HCT116 (cell line): ENCODE measurements around the gene KRTAP9-7. TPM values are rescaled to one million over a fixed set of nuclear protein-coding genes. Genes with fewer than 3 reads are reported as not detected.
A peak's percentile ranks its signal among the peaks of the same experiment; 100 is the strongest.

Source experiments
- ATAC-seq: fragments of 200-7000 bp; cut with Tn5 transposase; 2 replicates; pipeline ENCODE4 v1.9.1; 2020; ENCODE audit warnings: mild to moderate bottlenecking, moderate library complexity
- BruUV-seq: library from RNA; stranded (reverse); fragments of 400-500 nt; replicated peaks from 2 replicates; lab custom pipeline; 2021; lab: Mats Ljungman, UMichigan
- CTCF ChIA-PET: fragments of 300-600 bp; sonication (Branson Sonifier 250); formaldehyde crosslinking; loops from one replicate; lab custom pipeline; 2021; ENCODE audit warnings: antibody characterized with exemption; lab: Charles Lee
- POLR2A ChIA-PET: fragments of 300-600, 350-600 bp; sonication (Branson Sonifier 250); formaldehyde crosslinking; loops from one replicate; lab custom pipeline; 2021; ENCODE audit warnings: antibody characterized with exemption; lab: Charles Lee
- RAD21 ChIA-PET, 2 experiments: fragments of 300-600 bp; sonication (Branson Sonifier 250); formaldehyde crosslinking; loops; one replicate each; lab custom pipeline; 2023; ENCODE audit warnings: low total read pairs in 2 of 2; ENCODE audit not compliant: uncharacterized antibody in 2 of 2, unreplicated experiment in 2 of 2, low non-redundant PET in 1 of 2; lab: Charles Lee
- DNase-seq: peaks from one replicate; pipeline ENCODE4 v3.0.0-alpha.2; 2010; ENCODE audit warnings: low read depth, low spot score
- H2AFZ ChIP-seq: fragments of 200-600 bp; shearing (Covaris generic), sonication (generic); 2 replicates; pipeline ENCODE4 v1.6.1; 2017; ENCODE audit warnings: low read depth, mixed run types, mixed read lengths, antibody characterized with exemption, low read length; ENCODE audit not compliant: poor library complexity, severe bottlenecking
- H3K27ac ChIP-seq: 2 replicates; pipeline ENCODE4 v1.5.1; 2012; ENCODE audit warnings: low read depth, low read length
- H3K27me3 ChIP-seq: fragments of 200-600 bp; sonication (generic); 2 replicates; pipeline ENCODE4 v1.6.1; 2016; ENCODE audit warnings: mixed run types, low read length, mixed read lengths; ENCODE audit not compliant: insufficient read depth
- H3K36me3 ChIP-seq, 2 experiments: fragments of 200-500 bp in 1 of 2; fragments of 200-600 bp in 1 of 2; sonication (Bioruptor generic) in 1 of 2; sonication (generic) in 1 of 2; 2 replicates each; pipeline versions ENCODE4 v1.5.1 to v1.6.1; 2014 to 2016; ENCODE audit warnings: low read length in 2 of 2, inconsistent platforms in 1 of 2, mixed read lengths in 1 of 2, mixed run types in 1 of 2; ENCODE audit not compliant: insufficient read depth in 2 of 2, control insufficient read depth in 1 of 2
- H3K4me1 ChIP-seq, 2 experiments: fragments of 200-600 bp in 1 of 2; sonication (generic) in 1 of 2; 2 replicates each; pipeline versions ENCODE4 v1.5.1 to v1.6.1; 2012 to 2017; ENCODE audit warnings: low read length in 2 of 2, inconsistent platforms in 1 of 2, mild to moderate bottlenecking in 1 of 2, mixed read lengths in 1 of 2, mixed run types in 1 of 2, moderate library complexity in 1 of 2; ENCODE audit not compliant: insufficient read depth in 2 of 2, control insufficient read depth in 1 of 2
- H3K4me2 ChIP-seq: fragments of 200-600 bp; sonication (generic); 2 replicates; pipeline ENCODE4 v1.6.1; 2017; ENCODE audit warnings: mixed run types, low read length, mixed read lengths
- H3K4me3 ChIP-seq, 2 experiments: fragments of 200-600 bp in 1 of 2; sonication (generic) in 1 of 2; replicated peaks in 1 of 2; 2 replicates each; pipeline ENCODE4 v1.5.1; 2011 to 2016; ENCODE audit warnings: low read length in 2 of 2, control low read depth in 1 of 2, low read depth in 1 of 2, mild to moderate bottlenecking in 1 of 2, mixed read lengths in 1 of 2, mixed run types in 1 of 2
- H3K79me2 ChIP-seq: fragments of 200-600 bp; sonication (generic); 2 replicates; pipeline ENCODE4 v1.6.1; 2017; ENCODE audit warnings: mild to moderate bottlenecking, mixed run types, low read length, moderate library complexity, mixed read lengths; ENCODE audit not compliant: insufficient read depth
- H3K9ac ChIP-seq: fragments of 200-600 bp; sonication (generic); 2 replicates; pipeline ENCODE4 v1.6.1; 2016; ENCODE audit warnings: low read length, mixed read lengths
- H3K9me2 ChIP-seq: fragments of 200-600 bp; sonication (generic), shearing (Covaris generic); 2 replicates; pipeline ENCODE4 v1.6.1; 2017; ENCODE audit warnings: mixed run types, mild to moderate bottlenecking, moderate library complexity; ENCODE audit not compliant: insufficient read depth
- H3K9me3 ChIP-seq, 2 experiments: fragments of 200-500 bp in 1 of 2; fragments of 200-600 bp in 1 of 2; sonication (Bioruptor generic) in 1 of 2; sonication (generic) in 1 of 2; 2 replicates each; pipeline ENCODE4 v1.6.1; 2014 to 2017; ENCODE audit warnings: low read length in 2 of 2, mixed read lengths in 2 of 2, inconsistent platforms in 1 of 2, low read depth in 1 of 2, mild to moderate bottlenecking in 1 of 2, mixed run types in 1 of 2, moderate library complexity in 1 of 2; ENCODE audit not compliant: control insufficient read depth in 1 of 2, insufficient read depth in 1 of 2
- H4K20me1 ChIP-seq: fragments of 200-600 bp; sonication (generic), shearing (Covaris generic); 2 replicates; pipeline ENCODE4 v1.6.1; 2017; ENCODE audit warnings: mixed run types, mild to moderate bottlenecking, moderate library complexity; ENCODE audit not compliant: insufficient read depth
- CBX3 ChIP-seq: IDR thresholded peaks from 2 replicates; pipeline ENCODE4 v1.6.1; 2012; ENCODE audit warnings: low read depth
- POLR2AphosphoS5 ChIP-seq: IDR thresholded peaks from 2 replicates; pipeline ENCODE4 v1.6.1; 2011; ENCODE audit warnings: mild to moderate bottlenecking, low read depth, low read length, moderate library complexity
- SIN3A ChIP-seq: IDR thresholded peaks from 2 replicates; pipeline ENCODE4 v1.6.1; 2012; ENCODE audit warnings: low read depth
- intact Hi-C: fragments of 100-400 bp; cut with micrococcal nuclease; formaldehyde crosslinking; loops from 2 replicates; pipeline ENCODE4 v1.10.0; 2022
- total RNA-seq: library from RNA; stranded (reverse); gene quantifications from one replicate; pipeline ENCODE4 v1.2.1, GENCODE V29; 2021; ENCODE audit not compliant: unreplicated experiment
- TF ChIP-seq, protein P1 (sequence below): IDR thresholded peaks from 2 replicates; pipeline ENCODE4 v1.6.1; 2012; ENCODE audit warnings: low read depth

Gene KRTAP9-7
- total RNA-seq, 1 experiment from 2014 or later = not detected

DNA sequence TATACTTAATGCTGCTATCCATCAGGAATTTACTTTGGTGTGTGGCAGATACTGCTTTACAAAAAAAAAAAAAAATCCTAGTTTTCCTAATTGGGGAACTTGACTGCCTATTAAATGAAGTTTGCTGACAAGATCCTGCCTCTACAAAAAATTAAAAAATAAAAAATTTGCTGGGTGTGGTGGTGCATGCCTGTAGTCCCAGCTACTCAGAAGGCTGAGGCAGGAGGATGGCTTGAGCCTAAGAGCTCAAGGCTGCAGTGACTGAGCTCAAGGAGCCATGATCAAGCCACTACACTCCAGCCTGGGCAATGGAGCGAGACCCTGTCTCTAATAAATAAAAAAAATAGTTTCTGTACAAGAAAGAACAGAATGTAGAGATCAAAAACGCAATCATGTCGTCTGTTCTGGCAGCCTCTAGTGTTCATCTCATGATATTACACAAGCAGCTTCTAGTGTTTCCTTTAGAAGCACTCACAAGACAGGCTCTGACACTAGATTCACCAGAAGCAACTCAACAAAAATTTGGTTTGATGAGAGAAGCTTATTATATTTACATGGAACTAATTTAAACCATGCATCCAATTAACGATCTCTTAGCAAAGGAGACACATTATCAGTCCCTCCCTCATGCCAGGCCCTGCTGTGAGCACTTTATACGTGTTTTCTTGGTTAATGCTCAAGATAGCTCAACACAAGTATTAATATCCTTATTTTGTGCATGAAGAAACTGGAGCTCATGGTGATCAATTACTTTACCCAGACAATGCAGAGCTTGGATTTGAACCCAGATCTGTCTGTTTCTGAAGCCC is 46.8 kb downstream of the KRTAP9-7 start (continued):
- TF ChIP-seq, protein P1, sequence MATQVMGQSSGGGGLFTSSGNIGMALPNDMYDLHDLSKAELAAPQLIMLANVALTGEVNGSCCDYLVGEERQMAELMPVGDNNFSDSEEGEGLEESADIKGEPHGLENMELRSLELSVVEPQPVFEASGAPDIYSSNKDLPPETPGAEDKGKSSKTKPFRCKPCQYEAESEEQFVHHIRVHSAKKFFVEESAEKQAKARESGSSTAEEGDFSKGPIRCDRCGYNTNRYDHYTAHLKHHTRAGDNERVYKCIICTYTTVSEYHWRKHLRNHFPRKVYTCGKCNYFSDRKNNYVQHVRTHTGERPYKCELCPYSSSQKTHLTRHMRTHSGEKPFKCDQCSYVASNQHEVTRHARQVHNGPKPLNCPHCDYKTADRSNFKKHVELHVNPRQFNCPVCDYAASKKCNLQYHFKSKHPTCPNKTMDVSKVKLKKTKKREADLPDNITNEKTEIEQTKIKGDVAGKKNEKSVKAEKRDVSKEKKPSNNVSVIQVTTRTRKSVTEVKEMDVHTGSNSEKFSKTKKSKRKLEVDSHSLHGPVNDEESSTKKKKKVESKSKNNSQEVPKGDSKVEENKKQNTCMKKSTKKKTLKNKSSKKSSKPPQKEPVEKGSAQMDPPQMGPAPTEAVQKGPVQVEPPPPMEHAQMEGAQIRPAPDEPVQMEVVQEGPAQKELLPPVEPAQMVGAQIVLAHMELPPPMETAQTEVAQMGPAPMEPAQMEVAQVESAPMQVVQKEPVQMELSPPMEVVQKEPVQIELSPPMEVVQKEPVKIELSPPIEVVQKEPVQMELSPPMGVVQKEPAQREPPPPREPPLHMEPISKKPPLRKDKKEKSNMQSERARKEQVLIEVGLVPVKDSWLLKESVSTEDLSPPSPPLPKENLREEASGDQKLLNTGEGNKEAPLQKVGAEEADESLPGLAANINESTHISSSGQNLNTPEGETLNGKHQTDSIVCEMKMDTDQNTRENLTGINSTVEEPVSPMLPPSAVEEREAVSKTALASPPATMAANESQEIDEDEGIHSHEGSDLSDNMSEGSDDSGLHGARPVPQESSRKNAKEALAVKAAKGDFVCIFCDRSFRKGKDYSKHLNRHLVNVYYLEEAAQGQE = no peak
- TF ChIP-seq POLR2AphosphoS5 = no peak
- TF ChIP-seq CBX3 = 0 out of 2 replicates have a peak, but pooled peaks have one; percentile 49

GRCh38 chr17:41322903-41323895 is 47.7 kb downstream of the KRTAP9-7 start:
- Histone ChIP-seq H3K9me2 (no peaks in the 10 kb centered on the region), H3K4me1 (peaks cover 5 to 18% of the 10 kb centered on the region in 2 experiments; a peak in 3 of 4 replicates), H3K9ac (no peak overlapping the region), H3K9me3 (peaks cover 4 to 22% of the 10 kb centered on the region in 2 experiments; a peak in 1 of 4 replicates), H3K36me3 (peaks cover 0 to 7% of the 10 kb centered on the region in 2 experiments; a peak in 1 of 4 replicates), H3K4me2 (0 out of 2 replicates have a peak overlapping the region, but pooled peaks have one; percentile 43), H4K20me1 (no peaks in the 10 kb centered on the region), H3K27me3 (no peaks in the 10 kb centered on the region), H3K4me3 (no peak overlapping the region), H2AFZ (no peak overlapping the region), H3K27ac (peak overlapping the region; percentile 35), H3K79me2 (no peaks in the 10 kb centered on the region)
- ChIA-PET RAD21 (no interaction called here), POLR2A (no interaction called here), CTCF (interaction anchor here (0.5 to 2.9 kb wide), 17 partner anchors 9 to 707 kb away, joined by 3 to 15 read pairs (median 5); no protein-coding TSS in a partner anchor)
- intact Hi-C loops = loop anchor here (1.0 to 10.0 kb wide), 4 partner anchors 224 to 698 kb away; no protein-coding TSS in a partner anchor
- ATAC-seq (no peak), DNase-seq (no peak)
- BruUV-seq = no TSS peak
- TF ChIP-seq SIN3A = no peak
